Prostate gland (tissue), 2 donors: ENCODE results near the gene MBD6. TPM values are rescaled to one million over a fixed set of nuclear protein-coding genes. Genes with fewer than 3 reads are reported as not detected.
"Not testable (repeated sequence)": the region's sequence is repeated elsewhere in the genome, so short reads cannot be mapped to it uniquely, and the experiment has no call there.

Experiments used
- DNase-seq: peaks from one replicate; pipeline ENCODE4 v3.0.0-alpha.2; 2019; ENCODE audit warnings: low spot score
- H3K27ac ChIP-seq, 2 donors: fragments of 200-600 bp; sonication (generic); 2 replicates each; pipeline ENCODE4 v1.5.1; 2017 to 2019
- H3K27me3 ChIP-seq: fragments of 200-600 bp; sonication (generic); replicated peaks from 2 replicates; pipeline ENCODE4 v1.5.1; 2019; ENCODE audit not compliant: insufficient read depth
- H3K36me3 ChIP-seq, 2 donors: fragments of 200-600 bp; sonication (generic); 1 replicate in 1 of 2; 2 replicates in 1 of 2; pipeline versions ENCODE4 v1.5.1 to v1.8.1; 2017 to 2019
- H3K4me1 ChIP-seq: fragments of 200-600 bp; sonication (generic); replicated peaks from 2 replicates; pipeline ENCODE4 v1.5.1; 2019
- H3K4me3 ChIP-seq, 2 donors: fragments of 200-600 bp; sonication (generic); 2 replicates each; pipeline ENCODE4 v1.5.1; 2017 to 2019
- H3K9me3 ChIP-seq: fragments of 200-600 bp; sonication (generic); 2 replicates; pipeline ENCODE4 v1.5.1; 2017
- POLR2A ChIP-seq: fragments of 450-650 bp; IDR thresholded peaks from one replicate; pipeline ENCODE4 v1.6.1; 2016; ENCODE audit warnings: antibody characterized with exemption, mild to moderate bottlenecking
- POLR2AphosphoS5 ChIP-seq: sonication (generic); formaldehyde crosslinking; IDR thresholded peaks from one replicate; pipeline ENCODE4 v1.6.1; 2017; ENCODE audit warnings: antibody characterized with exemption
- WGBS: methylation state at CpG from one replicate; pipeline ENCODE4 v1.1.5; 2018; 5-methylcytosine and 5-hydroxymethylcytosine counted together
- intact Hi-C: fragments of 100-400 bp; cut with DNase I; formaldehyde crosslinking; loops from one replicate; pipeline ENCODE4 v1.14.2; 2022
- total RNA-seq, 2 donors: library from RNA; depleted of rRNA; stranded (reverse); fragments of >200 nt; gene quantifications; one replicate each; pipeline ENCODE4 v1.1.0, GENCODE V29; 2016
- TF ChIP-seq, protein P1 (sequence below), 4 experiments: fragments of 200-600 bp in 2 of 4; fragments of 450-650 bp in 2 of 4; sonication (generic) in 2 of 4; IDR thresholded peaks; 1 replicate in 3 of 4; 2 replicates in 1 of 4; pipeline ENCODE4 v1.5.1; 2016 to 2019; ENCODE audit warnings: antibody characterized with exemption in 4 of 4, mild to moderate bottlenecking in 2 of 4, moderate library complexity in 2 of 4

The MBD6 gene
- total RNA-seq, 2 donors from 2014 or later, result 54.5 to 92.1 TPM

DNA sequence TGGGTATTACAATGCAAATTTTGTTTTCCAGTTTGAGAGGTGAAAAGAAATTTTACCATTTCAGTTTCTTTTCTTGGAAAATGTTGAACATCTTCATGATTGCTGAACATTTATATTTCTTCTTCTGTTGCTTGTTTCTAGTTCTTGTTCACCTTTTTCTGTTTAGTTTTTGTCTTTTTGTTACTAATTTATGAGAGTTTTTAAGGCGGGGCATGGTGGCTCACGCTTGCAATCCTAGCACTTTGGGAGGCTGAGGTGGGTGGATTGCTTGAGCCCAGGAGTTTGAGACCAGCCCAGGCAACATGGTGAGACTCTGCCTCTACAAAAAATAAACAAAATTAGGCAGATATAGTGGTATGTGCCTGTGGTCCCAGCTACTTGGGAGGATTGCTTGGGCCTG lies 37.9 kb downstream of the MBD6 start:
- DNase-seq, result no peak
- H3K9me3 ChIP-seq, result no peaks in the 10 kb centered on the region
- no peak overlapping the region for H3K4me3 ChIP-seq
- H3K27ac ChIP-seq, result no peak overlapping the region
- TF ChIP-seq POLR2AphosphoS5, result no peak
- TF ChIP-seq, protein P1, sequence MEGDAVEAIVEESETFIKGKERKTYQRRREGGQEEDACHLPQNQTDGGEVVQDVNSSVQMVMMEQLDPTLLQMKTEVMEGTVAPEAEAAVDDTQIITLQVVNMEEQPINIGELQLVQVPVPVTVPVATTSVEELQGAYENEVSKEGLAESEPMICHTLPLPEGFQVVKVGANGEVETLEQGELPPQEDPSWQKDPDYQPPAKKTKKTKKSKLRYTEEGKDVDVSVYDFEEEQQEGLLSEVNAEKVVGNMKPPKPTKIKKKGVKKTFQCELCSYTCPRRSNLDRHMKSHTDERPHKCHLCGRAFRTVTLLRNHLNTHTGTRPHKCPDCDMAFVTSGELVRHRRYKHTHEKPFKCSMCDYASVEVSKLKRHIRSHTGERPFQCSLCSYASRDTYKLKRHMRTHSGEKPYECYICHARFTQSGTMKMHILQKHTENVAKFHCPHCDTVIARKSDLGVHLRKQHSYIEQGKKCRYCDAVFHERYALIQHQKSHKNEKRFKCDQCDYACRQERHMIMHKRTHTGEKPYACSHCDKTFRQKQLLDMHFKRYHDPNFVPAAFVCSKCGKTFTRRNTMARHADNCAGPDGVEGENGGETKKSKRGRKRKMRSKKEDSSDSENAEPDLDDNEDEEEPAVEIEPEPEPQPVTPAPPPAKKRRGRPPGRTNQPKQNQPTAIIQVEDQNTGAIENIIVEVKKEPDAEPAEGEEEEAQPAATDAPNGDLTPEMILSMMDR (IDR thresholded peaks at IDR 0.05), result no peak
- TF ChIP-seq POLR2A, result no peak
- no peaks in the 10 kb centered on the region for H3K36me3 ChIP-seq
- intact Hi-C loops, result no loop called here
- WGBS, result 80% methylated on average over 2 of the region's 2 CpGs
- H3K27me3 ChIP-seq, result no peaks in the 10 kb centered on the region
- H3K4me1 ChIP-seq, result no peaks in the 10 kb centered on the region

DNA sequence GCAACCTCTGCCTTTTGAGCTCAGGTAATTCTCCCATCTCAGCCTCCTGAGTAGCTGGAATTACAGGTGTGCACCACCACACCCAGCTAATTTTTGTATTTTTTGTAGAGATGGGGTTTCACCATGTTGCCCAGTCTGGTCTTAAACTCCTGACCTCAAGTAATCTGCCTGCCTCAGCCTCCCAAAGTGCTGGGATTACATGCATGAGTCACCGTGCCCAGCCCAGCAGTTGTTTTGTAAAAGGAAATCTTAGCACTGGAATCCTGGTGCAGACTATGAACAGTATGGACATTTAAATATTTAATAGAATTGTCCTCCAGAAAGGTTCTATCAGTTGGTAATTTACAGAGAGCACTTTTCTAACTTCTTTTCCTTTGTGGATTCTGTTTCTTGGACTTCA lies 38.5 kb downstream of the MBD6 start:
- H3K4me1 ChIP-seq, intact Hi-C loops, H3K36me3 ChIP-seq, H3K27me3 ChIP-seq, DNase-seq, H3K4me3 ChIP-seq, H3K9me3 ChIP-seq, H3K27ac ChIP-seq: not testable (repeated sequence)
- WGBS, result 78% methylated on average over 1 of the region's 1 CpG

DNA sequence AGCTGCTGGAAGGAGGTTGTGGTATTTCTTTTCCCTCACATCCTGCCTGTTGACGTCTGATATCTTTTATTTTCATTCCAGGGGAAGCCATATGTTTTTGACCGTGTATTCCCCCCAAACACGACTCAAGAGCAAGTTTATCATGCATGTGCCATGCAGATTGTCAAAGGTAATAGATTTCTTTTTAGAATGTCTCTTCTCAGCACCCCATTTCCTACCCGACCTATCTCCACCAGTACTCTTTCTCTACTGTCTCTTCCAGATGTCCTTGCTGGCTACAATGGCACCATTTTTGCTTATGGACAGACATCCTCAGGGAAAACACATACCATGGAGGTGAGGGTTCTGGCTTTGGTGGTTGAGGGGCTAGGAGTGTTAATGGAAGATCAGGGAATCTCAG lies 40.7 kb downstream of the MBD6 start:
- no peak for DNase-seq
- no peaks in the 10 kb centered on the region for H3K27me3 ChIP-seq
- TF ChIP-seq POLR2AphosphoS5 (no peak), POLR2A (no peak)
- TF ChIP-seq, protein P1 (IDR thresholded peaks at IDR 0.05), result no peak
- H3K27ac ChIP-seq, result no peak overlapping the region
- H3K36me3 ChIP-seq, result no peaks in the 10 kb centered on the region
- WGBS, result 68% methylated on average over 4 of the region's 4 CpGs
- H3K4me3 ChIP-seq, result no peak overlapping the region
- intact Hi-C loops, result no loop called here
- H3K4me1 ChIP-seq, result no peaks in the 10 kb centered on the region
- H3K9me3 ChIP-seq, result no peaks in the 10 kb centered on the region

DNA sequence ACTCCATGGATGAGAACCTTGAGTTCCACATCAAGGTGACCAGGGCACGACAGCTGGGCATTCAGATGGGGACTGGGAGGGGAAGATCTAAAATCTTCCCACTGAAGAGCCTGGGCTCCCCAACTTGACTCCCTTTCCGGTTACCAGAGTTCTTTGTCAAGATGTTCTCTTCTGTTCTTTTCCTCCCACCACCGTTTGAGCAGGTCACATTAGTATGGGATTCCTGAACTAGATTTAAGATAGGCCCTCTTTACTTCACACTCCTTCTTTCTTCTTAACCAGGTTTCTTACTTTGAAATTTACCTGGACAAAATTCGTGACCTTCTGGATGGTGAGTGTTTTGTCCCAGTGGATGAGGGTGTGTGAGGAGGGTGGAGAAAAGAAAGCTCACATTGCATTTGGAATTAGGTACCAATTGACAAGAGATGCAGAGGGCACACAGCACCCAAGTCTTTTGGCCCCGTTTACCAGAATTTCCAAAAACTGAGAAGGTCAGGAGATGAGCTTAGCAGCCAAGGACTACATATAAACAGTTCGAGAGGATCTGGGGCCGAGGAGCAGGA lies 41.6 kb downstream of the MBD6 start:
- no peaks in the 10 kb centered on the region for H3K4me1 ChIP-seq
- intact Hi-C loops, result no loop called here
- no peak for DNase-seq

DNA sequence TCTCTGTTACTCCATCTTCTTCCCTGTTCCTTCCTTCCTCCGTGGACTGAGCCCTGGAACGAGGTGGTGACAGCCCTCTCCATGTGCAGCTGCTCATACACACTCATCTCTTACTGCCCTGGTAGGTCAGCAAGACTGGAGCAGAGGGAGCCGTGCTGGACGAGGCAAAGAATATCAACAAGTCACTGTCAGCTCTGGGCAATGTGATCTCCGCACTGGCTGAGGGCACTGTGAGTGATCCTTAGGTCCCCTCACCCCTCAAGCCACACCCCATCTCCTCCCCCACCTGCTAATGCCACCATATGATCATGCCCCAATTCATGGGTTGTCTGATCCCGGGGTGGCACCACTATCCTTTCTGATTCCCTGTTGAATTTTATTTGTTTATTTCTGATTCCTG lies 46.2 kb downstream of the MBD6 start:
- no peaks in the 10 kb centered on the region for H3K27me3 ChIP-seq
- H3K4me1 ChIP-seq, result no peaks in the 10 kb centered on the region
- no peak for TF ChIP-seq POLR2A
- TF ChIP-seq, protein P1 (IDR thresholded peaks at IDR 0.05), result no peak
- TF ChIP-seq POLR2AphosphoS5, result no peak
- H3K4me3 ChIP-seq, result no peak overlapping the region
- WGBS, result 78% methylated on average over 6 of the region's 6 CpGs
- H3K27ac ChIP-seq, result no peak overlapping the region
- no peaks in the 10 kb centered on the region for H3K9me3 ChIP-seq
- H3K36me3 ChIP-seq, result no peaks in the 10 kb centered on the region
- intact Hi-C loops, result no loop called here
- no peak for DNase-seq

More for the DNA sequence above, 41.6 kb downstream of the MBD6 start:
- TF ChIP-seq, protein P1 (IDR thresholded peaks at IDR 0.05), result no peak
- no peak for TF ChIP-seq POLR2A
- no peak for TF ChIP-seq POLR2AphosphoS5
- Histone ChIP-seq H3K9me3 (no peaks in the 10 kb centered on the region), H3K27ac (no peak overlapping the region), H3K36me3 (no peaks in the 10 kb centered on the region), H3K4me3 (no peak overlapping the region), H3K27me3 (no peaks in the 10 kb centered on the region)
- WGBS, result 89% methylated on average over 7 of the region's 7 CpGs
